CD14-positive monocyte (primary cell): ENCODE data around the gene PDCD1. TPM values are rescaled to one million over a fixed set of nuclear protein-coding genes. Genes with fewer than 3 reads are reported as not detected.

Source experiments
- DNase-seq, 3 donors: peaks; one replicate each; pipeline ENCODE4 v3.0.0-alpha.2; 2011 to 2022
- H2AFZ ChIP-seq: 2 replicates; pipeline ENCODE4 v1.6.0; 2012; ENCODE audit warnings: mild to moderate bottlenecking, low read depth, low read length, inconsistent platforms; ENCODE audit not compliant: insufficient read depth, poor library complexity, severe bottlenecking
- H3K27ac ChIP-seq, 2 donors: 1 replicate in 1 of 2; 2 replicates in 1 of 2; pipeline ENCODE4 v1.5.1; 2012 to 2013; ENCODE audit warnings: low read length in 2 of 2, control low read depth in 1 of 2, inconsistent platforms in 1 of 2, low read depth in 1 of 2, mild to moderate bottlenecking in 1 of 2
- H3K27me3 ChIP-seq, 2 donors: one replicate each; pipeline versions ENCODE4 v1.6.0 to v1.6.1; 2011 to 2013; ENCODE audit warnings: low read length in 2 of 2; ENCODE audit not compliant: control insufficient read depth in 2 of 2, insufficient read depth in 2 of 2
- H3K36me3 ChIP-seq, 2 donors: replicated peaks in 1 of 2; 1 replicate in 1 of 2; 2 replicates in 1 of 2; pipeline versions ENCODE4 v1.5.1 to v1.6.1; 2012 to 2013; ENCODE audit warnings: low read length in 2 of 2, control low read depth in 1 of 2, inconsistent platforms in 1 of 2, mild to moderate bottlenecking in 1 of 2; ENCODE audit not compliant: insufficient read depth in 2 of 2, control insufficient read depth in 1 of 2
- H3K4me1 ChIP-seq, 2 donors: 1 replicate in 1 of 2; 2 replicates in 1 of 2; pipeline versions ENCODE4 v1.5.1 to v1.6.1; 2012 to 2013; ENCODE audit warnings: low read length in 2 of 2, control low read depth in 1 of 2, inconsistent platforms in 1 of 2, mild to moderate bottlenecking in 1 of 2, moderate library complexity in 1 of 2; ENCODE audit not compliant: insufficient read depth in 2 of 2, control insufficient read depth in 1 of 2
- H3K4me2 ChIP-seq: replicated peaks from 2 replicates; pipeline ENCODE3; 2012; ENCODE audit warnings: low read length, moderate library complexity, mild to moderate bottlenecking; ENCODE audit not compliant: poor library complexity, severe bottlenecking; ENCODE audit errors: extremely low read depth
- H3K4me3 ChIP-seq, 3 experiments: fragments of 200-600 bp in 1 of 3; sonication (generic) in 1 of 3; replicated peaks in 1 of 3; 1 replicate in 2 of 3; 2 replicates in 1 of 3; pipeline ENCODE4 v1.5.1; 2011 to 2013; ENCODE audit warnings: low read length in 3 of 3, mild to moderate bottlenecking in 3 of 3, control low read depth in 2 of 3, low read depth in 2 of 3, inconsistent platforms in 1 of 3, moderate library complexity in 1 of 3
- H3K79me2 ChIP-seq: 2 replicates; pipeline ENCODE4 v1.6.0; 2012; ENCODE audit warnings: mild to moderate bottlenecking, control low read depth, inconsistent platforms, low read length, moderate library complexity; ENCODE audit not compliant: insufficient read depth
- H3K9ac ChIP-seq: 2 replicates; pipeline ENCODE4 v1.6.0; 2017; ENCODE audit warnings: low read length, mild to moderate bottlenecking; ENCODE audit not compliant: insufficient read depth, poor library complexity, severe bottlenecking
- H3K9me3 ChIP-seq, 2 donors: replicated peaks in 1 of 2; 1 replicate in 1 of 2; 2 replicates in 1 of 2; pipeline versions ENCODE4 v1.5.1 to v1.6.1; 2012 to 2013; ENCODE audit warnings: low read length in 2 of 2, control low read depth in 1 of 2; ENCODE audit not compliant: control insufficient read depth in 1 of 2, insufficient read depth in 1 of 2
- H4K20me1 ChIP-seq: 2 replicates; pipeline ENCODE4 v1.6.0; 2012; ENCODE audit warnings: mild to moderate bottlenecking, low read length, control low read depth, moderate library complexity; ENCODE audit not compliant: insufficient read depth
- H3K27ac Mint-ChIP-seq, 7 donors: one replicate each; pipeline ENCODE4 v1.8.0; 2020; ENCODE audit warnings: mild to moderate bottlenecking in 7 of 7, mixed read lengths in 7 of 7, moderate library complexity in 6 of 7, inconsistent platforms in 2 of 7
- H3K27me3 Mint-ChIP-seq, 3 donors: one replicate each; pipeline ENCODE4 v1.8.0; 2021 to 2022; ENCODE audit warnings: low read depth in 3 of 3, mild to moderate bottlenecking in 3 of 3, mixed read lengths in 3 of 3, moderate library complexity in 3 of 3, inconsistent platforms in 1 of 3
- H3K36me3 Mint-ChIP-seq, 2 donors: one replicate each; pipeline ENCODE4 v1.8.0; 2020; ENCODE audit warnings: mixed read lengths in 2 of 2, inconsistent platforms in 1 of 2, mild to moderate bottlenecking in 1 of 2
- H3K4me1 Mint-ChIP-seq: one replicate; pipeline ENCODE4 v1.8.0; 2020; ENCODE audit warnings: mild to moderate bottlenecking, mixed read lengths
- H3K4me3 Mint-ChIP-seq, 2 donors: one replicate each; pipeline ENCODE4 v1.8.0; 2020; ENCODE audit warnings: mild to moderate bottlenecking in 2 of 2, mixed read lengths in 2 of 2, moderate library complexity in 1 of 2
- H3K9me3 Mint-ChIP-seq, 7 donors: one replicate each; pipeline ENCODE4 v1.8.0; 2020 to 2022; ENCODE audit warnings: mixed read lengths in 7 of 7, mild to moderate bottlenecking in 6 of 7, moderate library complexity in 6 of 7, inconsistent platforms in 2 of 7
- WGBS: methylation state at CpG from one replicate; pipeline ENCODE4 v1.1.5; 2013; ENCODE audit warnings: missing lambda C conversion rate; ENCODE audit not compliant: insufficient coverage; 5-methylcytosine and 5-hydroxymethylcytosine counted together
- intact Hi-C, 2 donors: fragments of 100-400 bp; cut with micrococcal nuclease; formaldehyde crosslinking; loops; one replicate each; pipeline versions ENCODE4 v1.15.0 to v1.15.1; 2023
- polyA plus RNA-seq, 3 donors: library from polyadenylated mRNA; depleted of rRNA in 1 of 3; unstranded in 2 of 3; stranded (reverse) in 1 of 3; fragments of 300-500 nt in 2 of 3; fragments of >200 nt in 1 of 3; fragmentation: Illumina TruSeq in 2 of 3; gene quantifications; 1 replicate in 2 of 3; 2 replicates in 1 of 3; pipeline ENCODE4 v1.2.3, GENCODE V29; 2012 to 2021
- TF ChIP-seq, protein P1 (sequence below): fragments of 200-600 bp; IDR thresholded peaks from one replicate; pipeline ENCODE4 v1.8.0; 2022; ENCODE audit warnings: antibody characterized with exemption, mild to moderate bottlenecking

PDCD1 gene
- polyA plus RNA-seq, 3 donors, result 0.08 TPM; not detected in 2

DNA sequence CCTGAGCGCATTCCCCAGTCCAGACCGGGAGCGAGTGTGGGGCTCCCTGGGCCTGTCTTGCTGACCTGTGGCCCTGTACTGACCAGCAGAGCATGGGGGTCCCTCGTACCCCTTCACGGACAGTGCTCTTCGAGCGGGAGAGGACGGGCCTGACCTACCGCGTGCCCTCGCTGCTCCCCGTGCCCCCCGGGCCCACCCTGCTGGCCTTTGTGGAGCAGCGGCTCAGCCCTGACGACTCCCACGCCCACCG lies 44.4 kb downstream of the PDCD1 start:
- Mint-ChIP-seq H3K36me3 (no peaks in the 10 kb centered on the region), H3K4me3 (no peak overlapping the region), H3K9me3 (peaks cover 0 to 3% (median 0%) of the 10 kb centered on the region in 7 donors), H3K27ac (peak overlapping the region in 1 of 7 donors; percentile 72), H3K4me1 (peaks cover 14% of the 10 kb centered on the region), H3K27me3 (peaks cover 4 to 17% (median 13%) of the 10 kb centered on the region in 3 donors)
- Histone ChIP-seq H3K4me2 (no peak overlapping the region), H3K4me3 (no peak overlapping the region), H3K27ac (no peak overlapping the region), H3K79me2 (no peaks in the 10 kb centered on the region), H3K9ac (no peak overlapping the region), H3K27me3 (no peaks in the 10 kb centered on the region), H2AFZ (no peak overlapping the region), H3K4me1 (peaks cover 13 to 18% of the 10 kb centered on the region in 2 donors), H3K9me3 (no peaks in the 10 kb centered on the region), H3K36me3 (no peaks in the 10 kb centered on the region), H4K20me1 (no peaks in the 10 kb centered on the region)
- DNase-seq, result no peak
- TF ChIP-seq, protein P1, sequence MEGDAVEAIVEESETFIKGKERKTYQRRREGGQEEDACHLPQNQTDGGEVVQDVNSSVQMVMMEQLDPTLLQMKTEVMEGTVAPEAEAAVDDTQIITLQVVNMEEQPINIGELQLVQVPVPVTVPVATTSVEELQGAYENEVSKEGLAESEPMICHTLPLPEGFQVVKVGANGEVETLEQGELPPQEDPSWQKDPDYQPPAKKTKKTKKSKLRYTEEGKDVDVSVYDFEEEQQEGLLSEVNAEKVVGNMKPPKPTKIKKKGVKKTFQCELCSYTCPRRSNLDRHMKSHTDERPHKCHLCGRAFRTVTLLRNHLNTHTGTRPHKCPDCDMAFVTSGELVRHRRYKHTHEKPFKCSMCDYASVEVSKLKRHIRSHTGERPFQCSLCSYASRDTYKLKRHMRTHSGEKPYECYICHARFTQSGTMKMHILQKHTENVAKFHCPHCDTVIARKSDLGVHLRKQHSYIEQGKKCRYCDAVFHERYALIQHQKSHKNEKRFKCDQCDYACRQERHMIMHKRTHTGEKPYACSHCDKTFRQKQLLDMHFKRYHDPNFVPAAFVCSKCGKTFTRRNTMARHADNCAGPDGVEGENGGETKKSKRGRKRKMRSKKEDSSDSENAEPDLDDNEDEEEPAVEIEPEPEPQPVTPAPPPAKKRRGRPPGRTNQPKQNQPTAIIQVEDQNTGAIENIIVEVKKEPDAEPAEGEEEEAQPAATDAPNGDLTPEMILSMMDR, result no peak
- intact Hi-C loops, result no loop called here
- WGBS, result 94% methylated on average over 17 of the region's 17 CpGs

DNA sequence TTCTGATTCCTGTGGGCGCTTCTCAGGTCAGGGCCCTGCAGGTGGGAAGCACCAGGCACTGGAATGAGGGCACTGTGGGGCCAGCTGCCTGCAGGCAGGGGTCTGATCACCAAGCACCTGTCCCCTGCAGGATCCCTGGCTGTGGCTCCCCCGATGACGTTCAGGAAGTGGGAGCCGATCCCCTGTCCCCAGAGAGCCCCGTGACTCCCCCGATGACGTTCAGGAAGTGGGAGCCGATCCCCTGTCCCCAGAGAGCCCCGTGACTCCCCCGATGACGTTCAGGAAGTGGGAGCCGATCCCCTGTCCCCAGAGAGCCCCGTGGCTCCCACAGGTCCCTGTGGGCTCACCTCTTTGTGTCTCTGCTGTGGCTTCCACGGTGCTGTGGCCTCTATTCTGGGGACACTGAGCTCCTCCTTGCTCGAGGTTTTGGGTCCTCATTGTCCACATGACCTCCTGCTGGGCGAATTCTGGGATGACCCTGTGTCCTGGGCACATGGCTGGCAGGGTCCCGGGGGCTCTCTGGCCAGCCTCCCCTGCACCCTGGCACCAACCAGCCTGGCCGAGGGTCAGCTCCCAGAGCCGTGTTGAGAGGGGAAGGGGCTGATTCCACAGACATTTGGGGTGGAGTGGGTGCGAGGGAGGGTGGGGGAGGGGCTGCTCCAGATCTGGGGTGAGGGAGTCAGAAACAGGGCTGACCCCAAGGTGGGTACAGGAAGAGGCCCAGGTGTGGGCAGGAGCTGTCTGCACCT lies 44.9 kb downstream of the PDCD1 start:
- H3K79me2 ChIP-seq, result no peaks in the 10 kb centered on the region
- Mint-ChIP-seq H3K4me1 (peaks cover 14% of the 10 kb centered on the region), H3K27ac (peak overlapping the region in 3 of 7 donors; percentile 53 to 72 (median 68)), H3K27me3 (peaks cover 4 to 21% (median 15%) of the 10 kb centered on the region in 3 donors), H3K9me3 (peaks cover 0 to 3% (median 0%) of the 10 kb centered on the region in 7 donors), H3K4me3 (peak overlapping the region in 1 of 2 donors; percentile 15), H3K36me3 (no peaks in the 10 kb centered on the region)
- no peaks in the 10 kb centered on the region for H3K9me3 ChIP-seq
- intact Hi-C loops, result no loop called here
- no peak overlapping the region for H3K4me3 ChIP-seq
- no peaks in the 10 kb centered on the region for H3K36me3 ChIP-seq
- peak in 1 of 3 donors; percentile 33 for DNase-seq
- H2AFZ ChIP-seq, result no peak overlapping the region
- no peak overlapping the region for H3K27ac ChIP-seq
- WGBS, result 45% methylated on average over 12 of the region's 20 CpGs
- H3K27me3 ChIP-seq, result no peaks in the 10 kb centered on the region
- H3K9ac ChIP-seq, result no peak overlapping the region
- H3K4me1 ChIP-seq, result peaks cover 13 to 18% of the 10 kb centered on the region in 2 donors
- no peaks in the 10 kb centered on the region for H4K20me1 ChIP-seq
- TF ChIP-seq, protein P1, result no peak
- H3K4me2 ChIP-seq, result no peak overlapping the region
